GM12878 (cell line): Measurements from ENCODE around the gene GLRA1. TPM values are rescaled to one million over a fixed set of nuclear protein-coding genes. Genes with fewer than 3 reads are reported as not detected.

ENCODE experiments used
- ATAC-seq: fragments of 200-7000 bp; cut with Tn5 transposase; 3 replicates; pipeline ENCODE4 v1.9.1; 2020; ENCODE audit warnings: mild to moderate bottlenecking, moderate library complexity
- BruUV-seq: library from RNA; stranded (reverse); fragments of 400-500 nt; replicated peaks from 2 replicates; lab custom pipeline; 2021; lab: Mats Ljungman, UMichigan
- CTCF ChIA-PET: fragments of 300-600 bp; sonication (Branson Sonifier 250); formaldehyde crosslinking; extraction: SDS; loops from one replicate; lab custom pipeline; 2021; ENCODE audit warnings: inconsistent platforms; lab: Yijun Ruan, JAX
- POLR2A ChIA-PET: fragments of 350-600 bp; formaldehyde crosslinking; extraction: SDS; loops from one replicate; lab custom pipeline; 2021; ENCODE audit warnings: inconsistent platforms; lab: Charles Lee
- RAD21 ChIA-PET: fragments of 300-600 bp; sonication (Branson Sonifier 250); formaldehyde crosslinking; loops from one replicate; lab custom pipeline; 2023; ENCODE audit warnings: antibody characterized with exemption; ENCODE audit not compliant: unreplicated experiment; lab: Charles Lee
- SMC1A ChIA-PET: fragments of 300-600 bp; sonication (Branson Sonifier 250); formaldehyde crosslinking; loops from one replicate; lab custom pipeline; 2023; ENCODE audit not compliant: unreplicated experiment, uncharacterized antibody; lab: Charles Lee
- DNase-seq: peaks from one replicate; pipeline ENCODE4 v3.0.0-alpha.2; 2011; ENCODE audit warnings: low read depth, low spot score
- FAIRE-seq: peaks from 3 replicates; lab custom pipeline; 2011; peaks lifted over from hg19 to GRCh38; lab: Jason Lieb, UNC
- H2AFZ ChIP-seq: 2 replicates; pipeline ENCODE4 v1.6.0; 2011; ENCODE audit warnings: low read depth, low read length, control low read depth; ENCODE audit not compliant: control insufficient read depth
- H3K27ac ChIP-seq: 2 replicates; pipeline ENCODE4 v1.5.1; 2011; ENCODE audit warnings: control low read depth; ENCODE audit not compliant: control insufficient read depth, insufficient read depth
- H3K27me3 ChIP-seq, 2 experiments: replicated peaks in 1 of 2; 2 replicates each; pipeline versions ENCODE4 v1.6.0 to v1.6.1; 2011; ENCODE audit warnings: low read length in 1 of 2; ENCODE audit not compliant: control insufficient read depth in 2 of 2, insufficient read depth in 2 of 2
- H3K36me3 ChIP-seq, 2 experiments: 2 replicates each; pipeline ENCODE4 v1.5.1; 2011; ENCODE audit warnings: low read length in 1 of 2; ENCODE audit not compliant: control insufficient read depth in 2 of 2, insufficient read depth in 2 of 2
- H3K4me1 ChIP-seq: 2 replicates; pipeline ENCODE4 v1.6.1; 2011; ENCODE audit warnings: mild to moderate bottlenecking, low read length, moderate library complexity, mixed read lengths; ENCODE audit not compliant: control insufficient read depth, insufficient read depth
- H3K4me2 ChIP-seq: 2 replicates; pipeline ENCODE4 v1.6.0; 2011; ENCODE audit warnings: control low read depth; ENCODE audit not compliant: control insufficient read depth, insufficient read depth
- H3K4me3 ChIP-seq: fragments of 200-600 bp; sonication (generic); 2 replicates; pipeline ENCODE4 v1.5.1; 2016
- H3K79me2 ChIP-seq: 2 replicates; pipeline ENCODE4 v1.6.0; 2011; ENCODE audit warnings: low read length; ENCODE audit not compliant: control insufficient read depth, insufficient read depth
- H3K9ac ChIP-seq: 2 replicates; pipeline ENCODE4 v1.8.0; 2011; ENCODE audit warnings: low read length, control low read depth, mixed read lengths; ENCODE audit not compliant: control insufficient read depth, insufficient read depth
- H3K9me3 ChIP-seq: replicated peaks from 3 replicates; pipeline ENCODE4 v1.5.1; 2011; ENCODE audit warnings: mild to moderate bottlenecking, low read length; ENCODE audit not compliant: control insufficient read depth, insufficient read depth
- H4K20me1 ChIP-seq: 2 replicates; pipeline ENCODE4 v1.6.0; 2011; ENCODE audit not compliant: control insufficient read depth, insufficient read depth
- CREB1 ChIP-seq: IDR thresholded peaks from 2 replicates; pipeline ENCODE4 v1.6.1; 2012; ENCODE audit warnings: low read depth, mild to moderate bottlenecking, inconsistent platforms
- CUX1 ChIP-seq: IDR thresholded peaks from 2 replicates; pipeline ENCODE4 v1.6.1; 2012; ENCODE audit warnings: improper control_type of control experiment, low read depth, low read length; ENCODE audit not compliant: insufficient replicate concordance
- MEF2B ChIP-seq: fragments of 450-650 bp; IDR thresholded peaks from 2 replicates; pipeline ENCODE4 v1.6.1; 2018; ENCODE audit warnings: mild to moderate bottlenecking, moderate library complexity; ENCODE audit not compliant: partially characterized antibody, poor library complexity, severe bottlenecking
- NKRF ChIP-seq: fragments of 450-650 bp; conservative IDR thresholded peaks from 2 replicates; pipeline ENCODE4 v1.6.1; 2017; ENCODE audit warnings: mild to moderate bottlenecking, moderate library complexity
- PBX3 ChIP-seq: IDR thresholded peaks from 2 replicates; pipeline ENCODE4 v1.6.1; 2011; ENCODE audit warnings: mild to moderate bottlenecking, low read depth, low read length, moderate library complexity; ENCODE audit not compliant: insufficient replicate concordance
- SMAD1 ChIP-seq: fragments of 450-650 bp; IDR thresholded peaks from 2 replicates; pipeline ENCODE4 v1.6.1; 2018; ENCODE audit warnings: mild to moderate bottlenecking, low read depth; ENCODE audit not compliant: partially characterized antibody
- SPI1 ChIP-seq: IDR thresholded peaks from 2 replicates; pipeline ENCODE4 v1.6.1; 2011; ENCODE audit warnings: low read depth, mild to moderate bottlenecking, low read length, moderate library complexity, borderline replicate concordance; ENCODE audit not compliant: insufficient read depth
- STAT1 ChIP-seq: fragments of 450-650 bp; conservative IDR thresholded peaks from 2 replicates; pipeline ENCODE4 v1.6.1; 2014; ENCODE audit warnings: antibody characterized with exemption, mild to moderate bottlenecking
- ZNF592 ChIP-seq: fragments of 450-650 bp; IDR thresholded peaks from 2 replicates; pipeline ENCODE4 v1.6.1; 2017; ENCODE audit warnings: mild to moderate bottlenecking, moderate library complexity
- in situ Hi-C: fragments of 300-500 bp; cut with MboI; formaldehyde crosslinking; loops from 9 replicates; pipeline ENCODE4 v1.14.3; 2018; ENCODE audit warnings: mixed read lengths
- intact Hi-C: fragments of 100-400 bp; cut with micrococcal nuclease; formaldehyde crosslinking; loops from one replicate; pipeline ENCODE4 v1.14.2; 2022; ENCODE audit not compliant: unreplicated experiment
- polyA plus RNA-seq, 11 experiments: library from polyadenylated mRNA; depleted of rRNA in 4 of 11; unstranded in 6 of 11; stranded (reverse) in 5 of 11; fragments of >200 nt; fragmentation: Nextera tagmentation in 4 of 11; fragmentation: Illumina TruSeq in 1 of 11; extraction: Ambion mirVana in 4 of 11; extraction: Trizol in 1 of 11; gene quantifications; 1 replicate in 1 of 11; 2 replicates in 10 of 11; pipeline versions ENCODE4 v1.2.1 to v1.2.3, GENCODE V29; 2011 to 2016; ENCODE audit warnings: inconsistent platforms in 2 of 11, missing spikeins in 2 of 11, low read depth in 1 of 11
- total RNA-seq, 4 experiments: library from RNA; depleted of rRNA in 3 of 4; stranded (reverse); fragments of >200 nt in 3 of 4; fragmentation: Illumina TruSeq in 1 of 4; extraction: Trizol in 1 of 4; gene quantifications; 2 replicates each; pipeline versions ENCODE4 v1.2.1 to v1.2.3, GENCODE V29; 2013 to 2021

The GLRA1 gene
- total and polyA plus RNA-seq, 10 of the 15 experiments (the other 5 are each of a cell fraction or from before 2014, with no cell fraction given) = not detected

- no peaks in the 10 kb centered on the region for H3K9me3 ChIP-seq
- no peaks in the 10 kb centered on the region for H3K79me2 ChIP-seq
- H3K27ac ChIP-seq = no peak overlapping the region
- in situ Hi-C loops (no loop called here), intact Hi-C loops (no loop called here)
- ChIA-PET SMC1A (no interaction called here), RAD21 (no interaction called here), POLR2A (no interaction called here), CTCF (no interaction called here)
- ATAC-seq = no peak
- no peak overlapping the region for H2AFZ ChIP-seq
- H3K9ac ChIP-seq = no peak overlapping the region
- H3K4me3 ChIP-seq = no peak overlapping the region
- no peak overlapping the region for H3K4me2 ChIP-seq
- no peaks in the 10 kb centered on the region for H3K27me3 ChIP-seq
- H3K4me1 ChIP-seq = no peaks in the 10 kb centered on the region
- BruUV-seq = no TSS peak
- no peak for FAIRE-seq
- H3K36me3 ChIP-seq = no peaks in the 10 kb centered on the region
- no peaks in the 10 kb centered on the region for H4K20me1 ChIP-seq
- DNase-seq = no peak
- no peak for TF ChIP-seq ZNF592
- TF ChIP-seq CREB1 = no peak
- no peak for TF ChIP-seq CUX1
- TF ChIP-seq STAT1 = no peak
- no peak for TF ChIP-seq MEF2B
- TF ChIP-seq NKRF = no peak
- no peak for TF ChIP-seq SPI1
- no peak for TF ChIP-seq SMAD1
- TF ChIP-seq PBX3 = no peak
These were observed 13.6 kb downstream of the GLRA1 start for GRCh38 chr5:151911011-151911410.
